Stimulated activated CD4-positive, alpha-beta T cell treated with anti-CD3 and anti-CD28 coated beads, Interleukin-2, amount 100 ng/mL, for 48 hours (primary cell): ENCODE measurements around the gene RAB17.
"Not testable (repeated sequence)": the region's sequence is repeated elsewhere in the genome, so short reads cannot be mapped to it uniquely, and the experiment has no call there.

Source experiments
- DNase-seq, 2 donors: peaks; one replicate each; pipeline ENCODE4 v3.0.0-alpha.2; 2020

Gene RAB17

GRCh38 chr2:237597196-237598145, 6.9 kb upstream of the RAB17 start:
- no peak for DNase-seq

GRCh38 chr2:237596520-237597195, 6.1 kb upstream of the RAB17 start:
- DNase-seq = no peak

- not testable (repeated sequence) for DNase-seq
Observed at GRCh38 chr2:237595829-237596519, 5.4 kb upstream of the RAB17 start.

- DNase-seq = no peak
Observed at GRCh38 chr2:237594514-237594871, 4.0 kb upstream of the RAB17 start.

GRCh38 chr2:237593596-237594320, 3.2 kb upstream of the RAB17 start:
- DNase-seq = no peak

- DNase-seq = no peak
Observed at GRCh38 chr2:237593036-237593435, 2.5 kb upstream of the RAB17 start.

- DNase-seq = no peak
Observed at GRCh38 chr2:237592425-237592980, 2.0 kb upstream of the RAB17 start.

- DNase-seq = no peak
Observed at GRCh38 chr2:237591141-237591881, 777 bp upstream of the RAB17 start.

- DNase-seq = no peak
Observed at GRCh38 chr2:237588044-237588696, 2.4 kb downstream of the RAB17 start.

GRCh38 chr2:237585590-237586221, 4.8 kb downstream of the RAB17 start:
- no peak for DNase-seq

GRCh38 chr2:237583385-237584295, 6.9 kb downstream of the RAB17 start:
- DNase-seq = no peak

GRCh38 chr2:237581751-237582746, 8.5 kb downstream of the RAB17 start:
- peak; percentile 21 to 38 for DNase-seq

- no peak for DNase-seq
Observed at GRCh38 chr2:237581326-237581725, 9.2 kb downstream of the RAB17 start.

- DNase-seq = no peak
Observed at GRCh38 chr2:237577956-237578870, 12.3 kb downstream of the RAB17 start.

GRCh38 chr2:237577458-237577857, 13.1 kb downstream of the RAB17 start:
- no peak for DNase-seq

- no peak for DNase-seq
Observed at GRCh38 chr2:237576974-237577373, 13.6 kb downstream of the RAB17 start.
